Mesenchymal stem cell (in vitro differentiated cells and primary cell): Measurements from ENCODE around the gene F8A3. TPM values are rescaled to one million over a fixed set of nuclear protein-coding genes. Genes with fewer than 3 reads are reported as not detected.
"Not testable (repeated sequence)": the region's sequence is repeated elsewhere in the genome, so short reads cannot be mapped to it uniquely, and the experiment has no call there.

Source experiments
- DNase-seq: peaks from one replicate; pipeline ENCODE4 v3.0.0-alpha.2; 2013
- H2AFZ ChIP-seq: one replicate; pipeline ENCODE4 v1.6.1; 2013; ENCODE audit warnings: low read depth, mild to moderate bottlenecking, control low read depth, inconsistent platforms, low read length, moderate library complexity
- H2AK5ac ChIP-seq: 2 replicates; pipeline ENCODE4 v1.6.1; 2013; ENCODE audit warnings: low read length, moderate library complexity, mild to moderate bottlenecking, inconsistent platforms; ENCODE audit not compliant: severe bottlenecking
- H2BK120ac ChIP-seq: one replicate; pipeline ENCODE4 v1.6.1; 2013; ENCODE audit warnings: low read depth, mild to moderate bottlenecking, inconsistent platforms, low read length, moderate library complexity
- H2BK12ac ChIP-seq, 2 experiments: one replicate each; pipeline ENCODE4 v1.6.1; 2013; ENCODE audit warnings: inconsistent platforms in 2 of 2, low read length in 2 of 2, mild to moderate bottlenecking in 2 of 2, moderate library complexity in 2 of 2, control low read depth in 1 of 2
- H2BK15ac ChIP-seq: one replicate; pipeline ENCODE4 v1.6.1; 2013; ENCODE audit warnings: mild to moderate bottlenecking, low read depth, inconsistent platforms; ENCODE audit not compliant: poor library complexity, severe bottlenecking
- H2BK5ac ChIP-seq: 2 replicates; pipeline ENCODE4 v1.6.1; 2013; ENCODE audit warnings: low read depth, mild to moderate bottlenecking, low read length, control low read depth, inconsistent platforms; ENCODE audit not compliant: poor library complexity, severe bottlenecking
- H3K14ac ChIP-seq, 2 experiments: one replicate each; pipeline ENCODE4 v1.6.1; 2013; ENCODE audit warnings: inconsistent platforms in 2 of 2, low read length in 2 of 2, control low read depth in 1 of 2, mild to moderate bottlenecking in 1 of 2, moderate library complexity in 1 of 2
- H3K18ac ChIP-seq, 2 experiments: one replicate each; pipeline ENCODE4 v1.6.1; 2013; ENCODE audit warnings: inconsistent platforms in 2 of 2, low read length in 2 of 2, control low read depth in 1 of 2, low read depth in 1 of 2, mild to moderate bottlenecking in 1 of 2
- H3K23ac ChIP-seq, 2 experiments: one replicate each; pipeline ENCODE4 v1.6.1; 2013; ENCODE audit warnings: inconsistent platforms in 2 of 2, low read length in 2 of 2, mild to moderate bottlenecking in 2 of 2, moderate library complexity in 2 of 2, control low read depth in 1 of 2
- H3K27ac ChIP-seq: 2 replicates; pipeline ENCODE4 v1.5.1; 2013; ENCODE audit warnings: mild to moderate bottlenecking, moderate library complexity, low read length, control low read depth, inconsistent platforms; ENCODE audit not compliant: poor library complexity, severe bottlenecking
- H3K27me3 ChIP-seq, 2 experiments: 2 replicates each; pipeline versions ENCODE4 v1.6.1 to v1.7.0; 2013; ENCODE audit warnings: low read length in 2 of 2, mild to moderate bottlenecking in 2 of 2, moderate library complexity in 2 of 2, control low read depth in 1 of 2, inconsistent platforms in 1 of 2; ENCODE audit not compliant: control insufficient read depth in 1 of 2, insufficient read depth in 1 of 2
- H3K36me3 ChIP-seq, 2 experiments: 2 replicates each; pipeline versions ENCODE4 v1.6.1 to v1.7.0; 2013; ENCODE audit warnings: low read length in 2 of 2, control low read depth in 1 of 2, inconsistent platforms in 1 of 2, low read depth in 1 of 2, mild to moderate bottlenecking in 1 of 2; ENCODE audit not compliant: insufficient read depth in 2 of 2, control insufficient read depth in 1 of 2
- H3K4ac ChIP-seq, 2 experiments: one replicate each; pipeline ENCODE4 v1.6.1; 2013; ENCODE audit warnings: inconsistent platforms in 2 of 2, low read length in 2 of 2, mild to moderate bottlenecking in 2 of 2, moderate library complexity in 2 of 2, control low read depth in 1 of 2, low read depth in 1 of 2
- H3K4me1 ChIP-seq: 2 replicates; pipeline ENCODE4 v1.6.1; 2013; ENCODE audit warnings: low read depth, low read length, control low read depth; ENCODE audit not compliant: control insufficient read depth, insufficient read depth
- H3K4me2 ChIP-seq: 2 replicates; pipeline ENCODE4 v1.6.1; 2013; ENCODE audit warnings: low read length, mild to moderate bottlenecking, inconsistent platforms; ENCODE audit not compliant: poor library complexity, severe bottlenecking
- H3K4me3 ChIP-seq, 2 experiments: 2 replicates each; pipeline versions ENCODE4 v1.5.1 to v1.7.0; 2013; ENCODE audit warnings: low read length in 2 of 2, mild to moderate bottlenecking in 2 of 2, control low read depth in 1 of 2, low read depth in 1 of 2; ENCODE audit not compliant: insufficient read depth in 1 of 2
- H3K79me1 ChIP-seq: replicated peaks from 2 replicates; pipeline ENCODE4 v1.6.1; 2013; ENCODE audit warnings: mild to moderate bottlenecking, control low read depth, low read length, inconsistent platforms; ENCODE audit not compliant: poor library complexity, severe bottlenecking
- H3K9ac ChIP-seq: 2 replicates; pipeline ENCODE4 v1.7.0; 2013; ENCODE audit warnings: mild to moderate bottlenecking, low read length, moderate library complexity
- H3K9me3 ChIP-seq: 2 replicates; pipeline ENCODE4 v1.7.0; 2013; ENCODE audit warnings: mild to moderate bottlenecking, low read length; ENCODE audit not compliant: control insufficient read depth
- H4K8ac ChIP-seq: one replicate; pipeline ENCODE4 v1.6.1; 2013; ENCODE audit warnings: inconsistent platforms, mild to moderate bottlenecking, low read length, moderate library complexity
- H4K91ac ChIP-seq: one replicate; pipeline ENCODE4 v1.6.1; 2013; ENCODE audit warnings: mild to moderate bottlenecking, low read length, inconsistent platforms
- WGBS: methylation state at CpG from one replicate; pipeline ENCODE4 v1.1.7; 2013; ENCODE audit warnings: mixed read lengths; 5-methylcytosine and 5-hydroxymethylcytosine counted together
- polyA plus RNA-seq, 2 experiments: library from polyadenylated mRNA; stranded (reverse); fragments of 200-250 nt; gene quantifications; one replicate each; pipeline ENCODE4 v1.2.3, GENCODE V29; 2013

F8A3 gene
- polyA plus RNA-seq (2013, experiment 1 of 2) = 0.08 TPM
- polyA plus RNA-seq (2013, experiment 2 of 2) = 0.03 TPM

DNA sequence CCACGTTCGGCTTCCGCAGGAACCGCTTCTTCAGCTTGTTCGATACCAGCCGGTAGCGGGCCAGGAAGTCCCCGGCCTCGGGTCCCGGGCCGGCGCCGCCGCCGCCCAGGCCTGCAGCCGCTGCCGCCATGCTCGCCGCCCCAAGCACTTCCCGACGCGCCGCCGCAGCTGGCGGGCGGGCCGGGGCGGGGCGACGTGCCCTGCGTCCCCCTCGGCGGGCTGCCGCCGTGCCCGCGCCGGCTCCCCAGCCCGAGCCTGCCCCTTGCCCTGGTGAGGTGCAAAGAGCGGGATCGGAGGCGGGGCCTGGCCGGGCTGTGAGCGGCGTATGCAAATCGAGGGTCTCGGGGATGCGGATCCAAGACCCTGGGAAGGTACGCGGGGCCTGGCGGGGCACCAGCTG lies at the start of gene F8A3:
F8A3 (minus strand) TSS at position 150 of the 400 bp plus-strand sequence; CDS start at position 130, 20 bp downstream.
- H3K18ac ChIP-seq, H2BK15ac ChIP-seq, H3K27me3 ChIP-seq, H3K4me2 ChIP-seq, DNase-seq, H3K9ac ChIP-seq, H4K91ac ChIP-seq, H3K27ac ChIP-seq, H2BK120ac ChIP-seq, H3K36me3 ChIP-seq, H3K23ac ChIP-seq, H3K4me1 ChIP-seq, H4K8ac ChIP-seq, H2BK5ac ChIP-seq, H3K14ac ChIP-seq, H3K4ac ChIP-seq, H3K79me1 ChIP-seq, H3K9me3 ChIP-seq, H2BK12ac ChIP-seq, H3K4me3 ChIP-seq, H2AK5ac ChIP-seq, H2AFZ ChIP-seq: not testable (repeated sequence)
- no CpG with 5 or more reads among the region's 51 CpGs for WGBS

DNA sequence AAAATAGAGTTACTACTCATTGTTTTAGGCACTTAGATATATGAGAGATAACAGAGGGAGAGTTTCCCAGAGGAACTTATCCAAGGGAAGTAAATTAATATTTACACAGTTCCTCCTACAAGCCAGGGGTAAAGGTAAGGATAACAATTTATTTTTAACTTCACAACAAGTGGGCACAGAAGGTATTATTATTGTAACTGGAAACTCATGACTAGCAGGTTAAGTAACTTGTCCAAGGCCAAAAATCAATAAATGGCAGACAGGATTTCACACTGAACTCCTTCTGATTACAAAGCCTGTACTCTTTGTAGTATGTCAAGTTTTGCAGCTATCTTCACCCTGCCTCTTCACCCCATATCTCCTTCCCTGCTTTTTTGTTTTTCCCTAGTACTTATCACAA lies 46.9 kb upstream of the F8A3 start:
- Histone ChIP-seq H4K8ac (no peak overlapping the region), H3K23ac (no peak overlapping the region), H3K4me2 (no peak overlapping the region), H4K91ac (no peak overlapping the region), H3K9me3 (no peaks in the 10 kb centered on the region), H3K27me3 (no peaks in the 10 kb centered on the region), H3K18ac (no peak overlapping the region), H2AFZ (no peak overlapping the region), H3K36me3 (peaks cover 0 to 24% of the 10 kb centered on the region in 2 experiments), H3K27ac (no peak overlapping the region), H3K4me1 (no peaks in the 10 kb centered on the region), H3K14ac (no peak overlapping the region), H3K4me3 (no peak overlapping the region), H3K9ac (no peak overlapping the region), H2BK12ac (no peak overlapping the region), H2BK120ac (no peak overlapping the region), H2BK15ac (no peak overlapping the region), H2BK5ac (no peak overlapping the region), H2AK5ac (no peak overlapping the region), H3K79me1 (no peaks in the 10 kb centered on the region), H3K4ac (no peak overlapping the region)
- no peak for DNase-seq

DNA sequence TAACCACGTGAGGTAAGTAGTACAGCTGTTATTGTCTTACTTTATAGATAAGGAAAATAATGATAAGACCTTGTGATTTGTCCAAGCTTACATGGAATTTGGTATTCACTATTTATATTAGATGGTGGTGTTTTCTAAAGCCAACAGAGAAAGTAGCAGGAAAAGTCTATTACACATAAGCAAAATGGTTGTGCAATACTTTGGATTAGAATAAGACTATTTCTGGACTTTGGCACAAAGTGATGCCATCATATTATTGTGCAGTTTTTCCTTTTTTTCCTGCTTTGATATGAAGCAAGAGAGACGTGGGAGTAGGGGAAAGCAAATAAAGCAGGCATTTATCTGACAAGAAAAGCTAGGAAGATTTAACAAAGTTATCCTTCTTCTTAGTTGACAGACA lies 36.7 kb upstream of the F8A3 start:
- not testable (repeated sequence) for H2AFZ ChIP-seq, H3K4me1 ChIP-seq, H2BK15ac ChIP-seq, H2AK5ac ChIP-seq, H3K18ac ChIP-seq, H2BK5ac ChIP-seq, H2BK120ac ChIP-seq, DNase-seq, H4K8ac ChIP-seq, H3K4ac ChIP-seq, H3K27ac ChIP-seq, H4K91ac ChIP-seq, H3K14ac ChIP-seq, H3K79me1 ChIP-seq, H3K36me3 ChIP-seq, H3K9me3 ChIP-seq, H2BK12ac ChIP-seq, H3K4me3 ChIP-seq, H3K23ac ChIP-seq, H3K27me3 ChIP-seq, H3K9ac ChIP-seq, H3K4me2 ChIP-seq
- WGBS = no CpG with 5 or more reads among the region's 2 CpGs

DNA sequence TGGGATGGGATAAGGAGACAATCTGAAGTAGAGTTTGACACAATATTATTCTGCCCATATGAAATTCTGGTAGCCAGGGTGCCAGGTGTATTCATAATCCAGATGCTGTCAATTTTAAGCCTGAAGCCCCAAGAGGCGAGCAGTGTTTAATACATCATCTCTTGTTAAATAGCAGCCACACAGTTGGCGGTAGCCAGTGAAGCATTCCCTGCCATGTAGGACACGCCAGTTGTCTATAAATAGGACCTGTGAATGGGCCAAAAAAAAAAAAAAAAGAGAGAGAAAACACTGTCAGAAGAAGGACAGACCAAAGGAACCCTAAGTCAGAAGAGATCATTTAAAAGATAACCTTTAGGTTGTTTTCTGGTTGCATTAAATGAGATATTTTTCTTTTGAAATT lies 33.0 kb upstream of the F8A3 start:
- not testable (repeated sequence) for H2AFZ ChIP-seq, H3K18ac ChIP-seq, H3K9me3 ChIP-seq, H2BK120ac ChIP-seq, H2BK15ac ChIP-seq, H4K8ac ChIP-seq, H4K91ac ChIP-seq, H3K4me2 ChIP-seq, H2AK5ac ChIP-seq, H3K79me1 ChIP-seq, H3K14ac ChIP-seq, H3K4ac ChIP-seq, H3K27ac ChIP-seq, H2BK12ac ChIP-seq, H3K36me3 ChIP-seq, H3K4me1 ChIP-seq, H3K4me3 ChIP-seq, H3K27me3 ChIP-seq, H3K9ac ChIP-seq, H2BK5ac ChIP-seq, DNase-seq, H3K23ac ChIP-seq
- no CpG with 5 or more reads among the region's 3 CpGs for WGBS
